ENCODE measurements around the gene TMEM134.
A peak's percentile ranks its signal among the peaks of the same experiment; 100 is the strongest.

The TMEM134 gene

GRCh38 chr11:67422891-67423290 is 46.2 kb downstream of the TMEM134 start:
- Histone ChIP-seq H3K79me2 (ENCODE audit: control insufficient read depth, insufficient read depth, low read length, unreplicated experiment) (no peaks in the 10 kb centered on the region), H3K36me3 (ENCODE audit: insufficient read depth, low read length) (no peaks in the 10 kb centered on the region), H2AFZ (ENCODE audit: low read length, unreplicated experiment) (no peak overlapping the region), H3K4me1 (ENCODE audit: control insufficient read depth, insufficient read depth, low read length, unreplicated experiment) (peaks cover 7% of the 10 kb centered on the region), H3K27ac (ENCODE audit: low read depth, low read length) (no peak overlapping the region), H3K4me3 (ENCODE audit: low read depth, low read length) (no peak overlapping the region), H3K27me3 (ENCODE audit: insufficient read depth, low read length) (no peaks in the 10 kb centered on the region)

GRCh38 chr11:67421430-67422031 is 47.5 kb downstream of the TMEM134 start:
- H3K27ac ChIP-seq (ENCODE audit: low read depth, low read length) = no peak overlapping the region
- H3K4me3 ChIP-seq (ENCODE audit: low read depth, low read length) = peak overlapping the region; percentile 92
- no peaks in the 10 kb centered on the region for H3K79me2 ChIP-seq (ENCODE audit: control insufficient read depth, insufficient read depth, low read length, unreplicated experiment)
- no peaks in the 10 kb centered on the region for H3K27me3 ChIP-seq (ENCODE audit: insufficient read depth, low read length)
- peaks cover 7% of the 10 kb centered on the region for H3K4me1 ChIP-seq (ENCODE audit: control insufficient read depth, insufficient read depth, low read length, unreplicated experiment)
- H3K36me3 ChIP-seq (ENCODE audit: insufficient read depth, low read length) = no peaks in the 10 kb centered on the region
- H2AFZ ChIP-seq (ENCODE audit: low read length, unreplicated experiment) = no peak overlapping the region

GRCh38 chr11:67420646-67421429 is 48.2 kb downstream of the TMEM134 start:
- H3K79me2 ChIP-seq (ENCODE audit: control insufficient read depth, insufficient read depth, low read length, unreplicated experiment) = no peaks in the 10 kb centered on the region
- H3K36me3 ChIP-seq (ENCODE audit: insufficient read depth, low read length) = no peaks in the 10 kb centered on the region
- H3K27ac ChIP-seq (ENCODE audit: low read depth, low read length) = no peak overlapping the region
- no peaks in the 10 kb centered on the region for H3K27me3 ChIP-seq (ENCODE audit: insufficient read depth, low read length)
- H3K4me3 ChIP-seq (ENCODE audit: low read depth, low read length) = peak overlapping the region; percentile 92
- H3K4me1 ChIP-seq (ENCODE audit: control insufficient read depth, insufficient read depth, low read length, unreplicated experiment) = peaks cover 7% of the 10 kb centered on the region
- H2AFZ ChIP-seq (ENCODE audit: low read length, unreplicated experiment) = peak overlapping the region; percentile 94

- H3K27ac ChIP-seq (ENCODE audit: low read depth, low read length) = no peak overlapping the region
- H3K27me3 ChIP-seq (ENCODE audit: insufficient read depth, low read length) = no peaks in the 10 kb centered on the region; the same call in 1 of the 2 replicates
- H3K4me1 ChIP-seq (ENCODE audit: control insufficient read depth, insufficient read depth, low read length, unreplicated experiment) = peaks cover 7% of the 10 kb centered on the region
- peak overlapping the region; percentile 92 for H3K4me3 ChIP-seq (ENCODE audit: low read depth, low read length)
- H3K36me3 ChIP-seq (ENCODE audit: insufficient read depth, low read length) = no peaks in the 10 kb centered on the region
- H3K79me2 ChIP-seq (ENCODE audit: control insufficient read depth, insufficient read depth, low read length, unreplicated experiment) = no peaks in the 10 kb centered on the region
- no peak overlapping the region for H2AFZ ChIP-seq (ENCODE audit: low read length, unreplicated experiment)
Measured at GRCh38 chr11:67420147-67420645, 48.9 kb downstream of the TMEM134 start.

GRCh38 chr11:67419325-67420049 is 49.6 kb downstream of the TMEM134 start:
- Histone ChIP-seq H3K79me2 (ENCODE audit: control insufficient read depth, insufficient read depth, low read length, unreplicated experiment) (no peaks in the 10 kb centered on the region), H3K4me1 (ENCODE audit: control insufficient read depth, insufficient read depth, low read length, unreplicated experiment) (peaks cover 7% of the 10 kb centered on the region), H3K4me3 (ENCODE audit: low read depth, low read length) (no peak overlapping the region), H3K36me3 (ENCODE audit: insufficient read depth, low read length) (no peaks in the 10 kb centered on the region), H3K27ac (ENCODE audit: low read depth, low read length) (no peak overlapping the region), H3K27me3 (ENCODE audit: insufficient read depth, low read length) (no peaks in the 10 kb centered on the region; the same call in 1 of the 2 replicates), H2AFZ (ENCODE audit: low read length, unreplicated experiment) (no peak overlapping the region)

GRCh38 chr11:67418476-67419281 is 50.4 kb downstream of the TMEM134 start:
- no peak overlapping the region for H2AFZ ChIP-seq (ENCODE audit: low read length, unreplicated experiment)
- H3K4me3 ChIP-seq (ENCODE audit: low read depth, low read length) = no peak overlapping the region
- H3K27ac ChIP-seq (ENCODE audit: low read depth, low read length) = no peak overlapping the region
- no peaks in the 10 kb centered on the region for H3K79me2 ChIP-seq (ENCODE audit: control insufficient read depth, insufficient read depth, low read length, unreplicated experiment)
- H3K4me1 ChIP-seq (ENCODE audit: control insufficient read depth, insufficient read depth, low read length, unreplicated experiment) = peaks cover 7% of the 10 kb centered on the region
- H3K36me3 ChIP-seq (ENCODE audit: insufficient read depth, low read length) = no peaks in the 10 kb centered on the region
- H3K27me3 ChIP-seq (ENCODE audit: insufficient read depth, low read length) = no peaks in the 10 kb centered on the region; the same call in 1 of the 2 replicates

GRCh38 chr11:67417425-67417824 is 51.6 kb downstream of the TMEM134 start:
- Histone ChIP-seq H3K27ac (ENCODE audit: low read depth, low read length) (no peak overlapping the region), H3K4me1 (ENCODE audit: control insufficient read depth, insufficient read depth, low read length, unreplicated experiment) (peaks cover 7% of the 10 kb centered on the region), H3K27me3 (ENCODE audit: insufficient read depth, low read length) (no peaks in the 10 kb centered on the region; the same call in 1 of the 2 replicates), H3K36me3 (ENCODE audit: insufficient read depth, low read length) (no peaks in the 10 kb centered on the region), H2AFZ (ENCODE audit: low read length, unreplicated experiment) (no peak overlapping the region), H3K79me2 (ENCODE audit: control insufficient read depth, insufficient read depth, low read length, unreplicated experiment) (no peaks in the 10 kb centered on the region), H3K4me3 (ENCODE audit: low read depth, low read length) (no peak overlapping the region)

- Histone ChIP-seq H3K79me2 (ENCODE audit: control insufficient read depth, insufficient read depth, low read length, unreplicated experiment) (no peaks in the 10 kb centered on the region), H3K36me3 (ENCODE audit: insufficient read depth, low read length) (no peaks in the 10 kb centered on the region), H3K27ac (ENCODE audit: low read depth, low read length) (no peak overlapping the region), H2AFZ (ENCODE audit: low read length, unreplicated experiment) (no peak overlapping the region), H3K4me1 (ENCODE audit: control insufficient read depth, insufficient read depth, low read length, unreplicated experiment) (peaks cover 7% of the 10 kb centered on the region), H3K4me3 (ENCODE audit: low read depth, low read length) (no peak overlapping the region), H3K27me3 (ENCODE audit: insufficient read depth, low read length) (peaks cover under 1% of the 10 kb centered on the region; the same call in 1 of the 2 replicates)
Measured at GRCh38 chr11:67416416-67417335, 52.4 kb downstream of the TMEM134 start.

- peak within 1 kb of the TSS; percentile 73 for H3K4me3 ChIP-seq (ENCODE audit: low read depth, low read length)
- H3K36me3 ChIP-seq (ENCODE audit: insufficient read depth, low read length) = no peaks in the 10 kb centered on the region
- H3K4me1 ChIP-seq (ENCODE audit: control insufficient read depth, insufficient read depth, low read length, unreplicated experiment) = peaks cover 7% of the 10 kb centered on the region
- H2AFZ ChIP-seq (ENCODE audit: low read length, unreplicated experiment) = no peak within 1 kb of the TSS
- H3K27me3 ChIP-seq (ENCODE audit: insufficient read depth, low read length) = peaks cover 9% of the 10 kb centered on the region
- no peak within 1 kb of the TSS for H3K27ac ChIP-seq (ENCODE audit: low read depth, low read length)
- H3K79me2 ChIP-seq (ENCODE audit: control insufficient read depth, insufficient read depth, low read length, unreplicated experiment) = no peaks in the 10 kb centered on the region
Measured at GRCh38 chr11:67415501-67416304, 53.3 kb downstream of the TMEM134 start, which contains the start of gene CARNS1. Gene CARNS1 (plus strand): TSS chr11:67415678. CDS start chr11:67416200, 522 bp downstream.
